ENCODE data around the gene ABCA8.

Gene ABCA8

GRCh38 chr17:68892193-68892592, 63.0 kb downstream of the ABCA8 start:
- H3K27me3 ChIP-seq (ENCODE audit: low read length) = no peaks in the 10 kb centered on the region
- no peak for TF ChIP-seq EZH2phosphoT487 (conservative IDR thresholded peaks at IDR 0.05; ENCODE audit: low read length)
- no peak for TF ChIP-seq CTCF (IDR thresholded peaks at IDR 0.05; ENCODE audit: insufficient read depth, low read length, poor library complexity, severe bottlenecking)
- H3K79me2 ChIP-seq (ENCODE audit: insufficient read depth, low read length) = no peaks in the 10 kb centered on the region
- no peaks in the 10 kb centered on the region for H3K36me3 ChIP-seq (ENCODE audit: low read length)
- no peaks in the 10 kb centered on the region for H3K9me2 ChIP-seq (replicated peaks; ENCODE audit: insufficient read depth, low read length)
- no peaks in the 10 kb centered on the region for H4K20me1 ChIP-seq (ENCODE audit: low read depth, low read length)
- H3K4me2 ChIP-seq (ENCODE audit: low read depth, low read length, poor library complexity, severe bottlenecking) = no peak overlapping the region
- no peaks in the 10 kb centered on the region for H3F3A ChIP-seq (ENCODE audit: insufficient read depth)
- no peak overlapping the region for H3K4me3 ChIP-seq (ENCODE audit: insufficient read depth, low read length, poor library complexity, severe bottlenecking)
- no peak overlapping the region for H3K9ac ChIP-seq (ENCODE audit: low read length)
- H2AFZ ChIP-seq (ENCODE audit: low read depth, low read length, severe bottlenecking) = no peak overlapping the region
- no peaks in the 10 kb centered on the region for H3K9me3 ChIP-seq (ENCODE audit: insufficient read depth, low read length)
- no peak overlapping the region for H3K27ac ChIP-seq (ENCODE audit: low read depth, low read length)

GRCh38 chr17:68886401-68886800, 68.8 kb downstream of the ABCA8 start:
- H4K20me1 ChIP-seq (ENCODE audit: low read depth, low read length) = no peaks in the 10 kb centered on the region
- H3K27me3 ChIP-seq (ENCODE audit: low read length) = no peaks in the 10 kb centered on the region
- TF ChIP-seq EZH2phosphoT487 (conservative IDR thresholded peaks at IDR 0.05; ENCODE audit: low read length) (no peak), CTCF (IDR thresholded peaks at IDR 0.05; ENCODE audit: insufficient read depth, low read length, poor library complexity, severe bottlenecking) (no peak)
- no peak overlapping the region for H3K27ac ChIP-seq (ENCODE audit: low read depth, low read length)
- no peak overlapping the region for H3K4me3 ChIP-seq (ENCODE audit: insufficient read depth, low read length, poor library complexity, severe bottlenecking)
- H3K9me3 ChIP-seq (ENCODE audit: insufficient read depth, low read length) = no peaks in the 10 kb centered on the region
- H3F3A ChIP-seq (ENCODE audit: insufficient read depth) = no peaks in the 10 kb centered on the region
- H2AFZ ChIP-seq (ENCODE audit: low read depth, low read length, severe bottlenecking) = no peak overlapping the region
- no peaks in the 10 kb centered on the region for H3K36me3 ChIP-seq (ENCODE audit: low read length)
- H3K79me2 ChIP-seq (ENCODE audit: insufficient read depth, low read length) = no peaks in the 10 kb centered on the region
- no peak overlapping the region for H3K9ac ChIP-seq (ENCODE audit: low read length)
- H3K9me2 ChIP-seq (replicated peaks; ENCODE audit: insufficient read depth, low read length) = no peaks in the 10 kb centered on the region
- no peak overlapping the region for H3K4me2 ChIP-seq (ENCODE audit: low read depth, low read length, poor library complexity, severe bottlenecking)

GRCh38 chr17:68884888-68885287, 70.3 kb downstream of the ABCA8 start:
- no peak for TF ChIP-seq CTCF (IDR thresholded peaks at IDR 0.05; ENCODE audit: insufficient read depth, low read length, poor library complexity, severe bottlenecking)
- no peak for TF ChIP-seq EZH2phosphoT487 (conservative IDR thresholded peaks at IDR 0.05; ENCODE audit: low read length)
- Histone ChIP-seq H4K20me1 (ENCODE audit: low read depth, low read length) (no peaks in the 10 kb centered on the region), H3K79me2 (ENCODE audit: insufficient read depth, low read length) (no peaks in the 10 kb centered on the region), H3K9me3 (ENCODE audit: insufficient read depth, low read length) (peaks cover 10% of the 10 kb centered on the region; the same call in 1 of the 2 replicates), H3K36me3 (ENCODE audit: low read length) (no peaks in the 10 kb centered on the region), H3K4me3 (ENCODE audit: insufficient read depth, low read length, poor library complexity, severe bottlenecking) (no peak overlapping the region), H3F3A (ENCODE audit: insufficient read depth) (no peaks in the 10 kb centered on the region), H3K27ac (ENCODE audit: low read depth, low read length) (no peak overlapping the region), H2AFZ (ENCODE audit: low read depth, low read length, severe bottlenecking) (no peak overlapping the region), H3K9ac (ENCODE audit: low read length) (no peak overlapping the region), H3K4me2 (ENCODE audit: low read depth, low read length, poor library complexity, severe bottlenecking) (no peak overlapping the region), H3K9me2 (replicated peaks; ENCODE audit: insufficient read depth, low read length) (no peaks in the 10 kb centered on the region), H3K27me3 (ENCODE audit: low read length) (no peaks in the 10 kb centered on the region)

Measured in SU-DHL-6 (cell line).